GM10266 (cell line): ENCODE measurements around the gene COLEC12.

Experiments used
- DNase-seq: peaks from one replicate; pipeline ENCODE4 v3.0.0; 2012; ENCODE audit errors: extremely low spot score
- CTCF ChIP-seq: IDR thresholded peaks from 2 replicates; pipeline ENCODE4 v1.5.1; 2012; ENCODE audit warnings: mild to moderate bottlenecking, low read depth; ENCODE audit not compliant: control insufficient read depth, insufficient read depth; ENCODE audit errors: missing control alignments

Gene COLEC12

GRCh38 chr18:267688-268552 lies 232.6 kb downstream of the COLEC12 start, which contains the start of gene THOC1:
TSS of gene THOC1 (minus strand) at chr18:268047. CDS start at chr18:268019, 28 bp downstream.
- DNase-seq: peak; percentile 89
- TF ChIP-seq CTCF: no peak

GRCh38 chr18:267380-267687 lies 233.2 kb downstream of the COLEC12 start:
- no peak for TF ChIP-seq CTCF

More at GRCh38 chr18:267380-267687, 233.2 kb downstream of the COLEC12 start:
- DNase-seq: no peak
